Upper lobe of left lung (tissue), 6 donors: Measurements from ENCODE around the gene COL3A1. TPM values are rescaled to one million over a fixed set of nuclear protein-coding genes. Genes with fewer than 3 reads are reported as not detected.

Experiments
- ATAC-seq, 2 donors: fragments of 200-7000 bp; cut with Tn5 transposase; one replicate each; pipeline ENCODE4 v1.9.1; 2022; ENCODE audit warnings: mild to moderate bottlenecking in 2 of 2, moderate library complexity in 2 of 2; ENCODE audit not compliant: low FRiP score in 2 of 2
- DNase-seq, 2 donors: peaks; one replicate each; pipeline ENCODE4 v3.0.0-alpha.2; 2019 to 2020
- H3K27ac ChIP-seq, 4 donors: fragments of 200-600 bp; sonication (generic); one replicate each; pipeline ENCODE4 v1.5.1; 2016 to 2019
- H3K27me3 ChIP-seq, 4 donors: fragments of 200-600 bp; sonication (generic); one replicate each; pipeline ENCODE4 v1.5.1; 2017 to 2019
- H3K36me3 ChIP-seq, 4 donors: fragments of 200-600 bp; sonication (generic); one replicate each; pipeline ENCODE4 v1.5.1; 2016 to 2019
- H3K4me1 ChIP-seq, 4 donors: fragments of 200-600 bp; sonication (generic); one replicate each; pipeline ENCODE4 v1.5.1; 2018 to 2019
- H3K4me3 ChIP-seq, 4 donors: fragments of 200-600 bp; sonication (generic); one replicate each; pipeline ENCODE4 v1.5.1; 2017 to 2019; ENCODE audit warnings: mild to moderate bottlenecking in 2 of 4, moderate library complexity in 1 of 4
- H3K9me3 ChIP-seq, 4 donors: fragments of 200-600 bp; sonication (generic); one replicate each; pipeline ENCODE4 v1.5.1; 2018 to 2019
- CTCF ChIP-seq, 6 experiments: fragments of 450-650 bp in 4 of 6; fragments of 200-600 bp in 2 of 6; sonication (generic) in 2 of 6; IDR thresholded peaks; one replicate each; pipeline ENCODE4 v1.5.1; 2016 to 2019; ENCODE audit warnings: antibody characterized with exemption in 6 of 6
- EP300 ChIP-seq, 4 donors: sonication (generic); formaldehyde crosslinking; IDR thresholded peaks; one replicate each; pipeline ENCODE4 v1.5.1; 2017; ENCODE audit warnings: antibody characterized with exemption in 4 of 4, control low read depth in 2 of 4
- POLR2A ChIP-seq, 4 donors: fragments of 450-650 bp; IDR thresholded peaks; one replicate each; pipeline ENCODE4 v1.5.1; 2016 to 2017; ENCODE audit warnings: antibody characterized with exemption in 4 of 4, mild to moderate bottlenecking in 2 of 4
- POLR2AphosphoS5 ChIP-seq, 2 donors: sonication (generic); formaldehyde crosslinking; IDR thresholded peaks; one replicate each; pipeline ENCODE4 v1.5.1; 2017; ENCODE audit warnings: antibody characterized with exemption in 2 of 2
- WGBS, 2 donors: methylation state at CpG; one replicate each; pipeline ENCODE4 v1.1.5; 2017 to 2018; 5-methylcytosine and 5-hydroxymethylcytosine counted together
- total RNA-seq, 6 donors: library from RNA; depleted of rRNA in 4 of 6; stranded (reverse); fragments of >200 nt in 4 of 6; gene quantifications; one replicate each; pipeline versions ENCODE4 v1.1.0 to v1.2.1, GENCODE V29; 2016 to 2021
- donor health status: DM: no; HTN: no; CAD: no; lungs with moderate emphysema.
- donor health status: DM: no; HTN: yes; CAD: no; lungs with severe emphysema.

The COL3A1 gene
- total RNA-seq, 6 donors from 2014 or later: 41.1 to 508 (median 122) TPM

DNA sequence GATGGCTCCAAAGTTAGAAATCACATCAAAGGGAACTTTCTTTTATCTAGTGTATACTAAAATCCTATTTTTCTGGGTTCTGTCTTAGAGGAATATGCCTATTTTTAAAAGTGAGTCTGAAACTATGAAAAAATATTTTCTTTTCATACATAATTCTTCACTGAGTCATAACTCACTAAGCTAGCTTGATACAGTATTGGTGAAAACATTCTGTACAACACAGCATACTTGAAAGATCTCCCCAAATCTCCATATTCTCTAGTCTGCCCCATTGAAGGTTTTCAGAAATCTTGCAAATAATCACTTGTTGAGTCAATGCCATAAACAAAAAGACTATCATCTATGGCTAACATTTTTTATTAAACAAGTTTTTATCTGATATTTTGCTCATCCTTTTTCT lies 44.5 kb downstream of the COL3A1 start:
- Histone ChIP-seq H3K27me3 (no peaks in the 10 kb centered on the region), H3K9me3 (no peaks in the 10 kb centered on the region), H3K4me1 (no peaks in the 10 kb centered on the region), H3K27ac (no peak overlapping the region), H3K36me3 (no peaks in the 10 kb centered on the region), H3K4me3 (no peak overlapping the region)
- DNase-seq (no peak), ATAC-seq (no peak)
- TF ChIP-seq CTCF (IDR thresholded peaks at IDR 0.05) (no peak), EP300 (IDR thresholded peaks at IDR 0.05) (no peak), POLR2A (IDR thresholded peaks at IDR 0.05) (no peak)

DNA sequence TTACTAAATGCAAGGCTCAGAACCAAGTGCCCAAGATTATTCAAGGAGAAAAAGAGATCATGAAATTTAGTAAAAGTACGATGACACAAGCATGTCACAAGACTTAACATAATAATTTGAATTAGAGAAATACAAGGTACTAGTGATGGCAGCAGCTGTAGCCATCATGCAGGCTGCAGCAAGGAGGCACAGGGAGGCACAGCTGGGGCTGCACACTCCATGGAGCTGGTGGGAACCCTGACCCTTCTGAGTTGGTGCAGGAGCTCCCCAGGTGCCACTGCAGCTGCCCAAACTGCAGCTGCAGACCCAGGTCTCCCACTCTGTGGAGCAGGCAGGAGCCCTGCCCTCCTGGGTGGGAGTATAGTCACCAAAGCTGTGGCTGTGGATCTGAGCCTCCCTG lies 46.0 kb downstream of the COL3A1 start:
- Histone ChIP-seq H3K27me3 (no peaks in the 10 kb centered on the region), H3K4me3 (no peak overlapping the region), H3K4me1 (no peaks in the 10 kb centered on the region), H3K27ac (no peak overlapping the region), H3K9me3 (no peaks in the 10 kb centered on the region), H3K36me3 (no peaks in the 10 kb centered on the region)
- no peak for TF ChIP-seq POLR2AphosphoS5 (IDR thresholded peaks at IDR 0.05)
- no peak for TF ChIP-seq CTCF (IDR thresholded peaks at IDR 0.05)
- TF ChIP-seq EP300 (IDR thresholded peaks at IDR 0.05): no peak
- no peak for TF ChIP-seq POLR2A (IDR thresholded peaks at IDR 0.05)
- no peak for DNase-seq
- peak in 1 of 2 donors; percentile 9 for ATAC-seq
- WGBS, 2 donors: 63 to 75% methylated on average over 1 of the region's 1 CpG

GRCh38 chr2:189022053-189022481 lies 47.9 kb downstream of the COL3A1 start:
- TF ChIP-seq POLR2A (IDR thresholded peaks at IDR 0.05) (no peak), EP300 (IDR thresholded peaks at IDR 0.05) (no peak), POLR2AphosphoS5 (IDR thresholded peaks at IDR 0.05) (peak in 1 of 2 donors; percentile 34), CTCF (IDR thresholded peaks at IDR 0.05) (no peak)
- Histone ChIP-seq H3K9me3 (no peaks in the 10 kb centered on the region), H3K27me3 (no peaks in the 10 kb centered on the region), H3K4me3 (no peak overlapping the region), H3K4me1 (no peaks in the 10 kb centered on the region), H3K36me3 (no peaks in the 10 kb centered on the region), H3K27ac (peak overlapping the region in 2 of 4 donors; percentile 7 to 14)
- WGBS, 2 donors: 74 to 80% methylated on average over 7 of the region's 7 CpGs
- ATAC-seq (peak in 1 of 2 donors; percentile 87), DNase-seq (no peak)

GRCh38 chr2:189022492-189022891 lies 48.3 kb downstream of the COL3A1 start:
- no peaks in the 10 kb centered on the region for H3K36me3 ChIP-seq
- TF ChIP-seq CTCF (IDR thresholded peaks at IDR 0.05): no peak
- no peak for TF ChIP-seq EP300 (IDR thresholded peaks at IDR 0.05)
- TF ChIP-seq POLR2A (IDR thresholded peaks at IDR 0.05): no peak
- no peak for TF ChIP-seq POLR2AphosphoS5 (IDR thresholded peaks at IDR 0.05)
- no peaks in the 10 kb centered on the region for H3K9me3 ChIP-seq
- DNase-seq (no peak), ATAC-seq (peak in 1 of 2 donors; percentile 70)
- H3K27me3 ChIP-seq: no peaks in the 10 kb centered on the region
- H3K4me1 ChIP-seq: no peaks in the 10 kb centered on the region
- peak overlapping the region in 1 of 4 donors; percentile 7 for H3K27ac ChIP-seq
- 77 to 82% methylated on average over 3 of the region's 3 CpGs for WGBS, 2 donors
- H3K4me3 ChIP-seq: no peak overlapping the region

DNA sequence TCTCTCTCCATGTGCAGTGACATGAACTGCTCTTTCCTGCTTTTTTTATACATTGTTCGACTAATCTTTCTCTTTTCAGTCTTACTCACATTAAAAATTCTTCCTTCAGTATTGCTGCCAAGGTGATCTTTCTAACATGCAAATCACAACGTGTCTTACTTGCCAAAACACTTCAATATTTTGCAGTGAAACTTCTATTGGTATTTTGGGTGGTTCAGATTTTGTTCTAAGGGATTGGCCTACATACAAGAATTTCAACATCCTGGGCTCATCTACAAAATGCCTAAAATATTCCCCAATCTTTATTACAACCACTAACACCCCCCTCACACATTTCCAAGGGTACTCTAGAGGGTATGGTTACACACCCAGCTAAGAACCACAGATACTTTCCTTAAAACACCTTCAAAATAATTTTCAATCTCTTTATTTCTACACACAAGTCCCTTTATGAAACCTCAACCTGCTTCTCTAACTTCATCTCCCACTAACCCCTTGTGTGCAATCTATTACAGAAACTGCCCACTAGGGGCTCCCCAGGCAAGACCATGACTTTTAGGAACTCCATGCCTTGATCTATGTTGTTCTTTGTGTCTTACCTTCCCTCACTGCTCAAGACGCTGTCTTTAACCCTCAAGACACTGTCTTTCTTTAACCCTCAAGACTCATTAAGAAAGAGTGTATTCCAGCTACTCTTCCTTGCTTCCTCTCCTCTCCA lies 50.9 kb downstream of the COL3A1 start:
- TF ChIP-seq CTCF (IDR thresholded peaks at IDR 0.05): no peak
- no peak for TF ChIP-seq POLR2AphosphoS5 (IDR thresholded peaks at IDR 0.05)
- no peak for TF ChIP-seq POLR2A (IDR thresholded peaks at IDR 0.05)
- TF ChIP-seq EP300 (IDR thresholded peaks at IDR 0.05): no peak
- H3K4me3 ChIP-seq: no peak overlapping the region
- peak overlapping the region in 1 of 4 donors; percentile 27 for H3K27ac ChIP-seq
- peak in 1 of 2 donors; percentile 9 for ATAC-seq
- H3K4me1 ChIP-seq: no peaks in the 10 kb centered on the region
- H3K27me3 ChIP-seq: no peaks in the 10 kb centered on the region
- no peaks in the 10 kb centered on the region for H3K9me3 ChIP-seq
- DNase-seq: no peak
- H3K36me3 ChIP-seq: no peaks in the 10 kb centered on the region
- WGBS, 2 donors: 44 to 50% methylated on average over 3 of the region's 3 CpGs
